B cell (primary cell): ENCODE results near the gene ALS2CL.

Source experiments
- EZH2 ChIP-seq: IDR thresholded peaks from 2 replicates; pipeline ENCODE4 v1.6.1; 2012; ENCODE audit warnings: borderline replicate concordance, low read depth, mild to moderate bottlenecking, moderate library complexity, low read length; ENCODE audit not compliant: insufficient read depth, poor library complexity, severe bottlenecking
- TF ChIP-seq, protein P1 (sequence below): fragments of 200-600 bp; IDR thresholded peaks from one replicate; pipeline ENCODE4 v1.8.0; 2022; ENCODE audit warnings: antibody characterized with exemption, mild to moderate bottlenecking

DNA sequence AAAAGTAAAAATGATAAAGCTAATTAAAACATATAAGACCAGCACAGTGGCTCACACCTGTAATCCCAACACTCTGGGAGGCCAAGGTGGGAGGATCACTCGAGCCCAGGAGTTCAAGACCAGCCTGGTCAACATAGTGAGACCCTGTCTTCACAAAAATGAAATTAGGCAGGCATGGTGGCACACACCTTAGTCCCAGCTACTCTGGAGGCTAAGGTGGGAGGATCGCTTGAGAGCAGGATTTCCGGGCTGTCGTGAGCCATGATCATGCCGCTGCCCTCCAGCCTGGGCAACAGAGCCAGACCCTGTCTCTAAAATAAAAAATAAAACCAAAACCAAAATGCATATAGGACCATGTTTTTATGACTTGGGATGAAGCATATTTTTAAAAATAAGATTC, 29.0 kb upstream of the ALS2CL start:
- TF ChIP-seq, protein P1, sequence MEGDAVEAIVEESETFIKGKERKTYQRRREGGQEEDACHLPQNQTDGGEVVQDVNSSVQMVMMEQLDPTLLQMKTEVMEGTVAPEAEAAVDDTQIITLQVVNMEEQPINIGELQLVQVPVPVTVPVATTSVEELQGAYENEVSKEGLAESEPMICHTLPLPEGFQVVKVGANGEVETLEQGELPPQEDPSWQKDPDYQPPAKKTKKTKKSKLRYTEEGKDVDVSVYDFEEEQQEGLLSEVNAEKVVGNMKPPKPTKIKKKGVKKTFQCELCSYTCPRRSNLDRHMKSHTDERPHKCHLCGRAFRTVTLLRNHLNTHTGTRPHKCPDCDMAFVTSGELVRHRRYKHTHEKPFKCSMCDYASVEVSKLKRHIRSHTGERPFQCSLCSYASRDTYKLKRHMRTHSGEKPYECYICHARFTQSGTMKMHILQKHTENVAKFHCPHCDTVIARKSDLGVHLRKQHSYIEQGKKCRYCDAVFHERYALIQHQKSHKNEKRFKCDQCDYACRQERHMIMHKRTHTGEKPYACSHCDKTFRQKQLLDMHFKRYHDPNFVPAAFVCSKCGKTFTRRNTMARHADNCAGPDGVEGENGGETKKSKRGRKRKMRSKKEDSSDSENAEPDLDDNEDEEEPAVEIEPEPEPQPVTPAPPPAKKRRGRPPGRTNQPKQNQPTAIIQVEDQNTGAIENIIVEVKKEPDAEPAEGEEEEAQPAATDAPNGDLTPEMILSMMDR = no peak
- no peak for TF ChIP-seq EZH2
